HCT116 (cell line): ENCODE measurements around the gene PRDM2. TPM values are rescaled to one million over a fixed set of nuclear protein-coding genes. Genes with fewer than 3 reads are reported as not detected.

Experiments used
- ATAC-seq: fragments of 200-7000 bp; cut with Tn5 transposase; 2 replicates; pipeline ENCODE4 v1.9.1; 2020; ENCODE audit warnings: mild to moderate bottlenecking, moderate library complexity
- BruUV-seq: library from RNA; stranded (reverse); fragments of 400-500 nt; replicated peaks from 2 replicates; lab custom pipeline; 2021; lab: Mats Ljungman, UMichigan
- CTCF ChIA-PET: fragments of 300-600 bp; sonication (Branson Sonifier 250); formaldehyde crosslinking; loops from one replicate; lab custom pipeline; 2021; ENCODE audit warnings: antibody characterized with exemption; lab: Charles Lee
- POLR2A ChIA-PET: fragments of 300-600, 350-600 bp; sonication (Branson Sonifier 250); formaldehyde crosslinking; loops from one replicate; lab custom pipeline; 2021; ENCODE audit warnings: antibody characterized with exemption; lab: Charles Lee
- RAD21 ChIA-PET, 2 experiments: fragments of 300-600 bp; sonication (Branson Sonifier 250); formaldehyde crosslinking; loops; one replicate each; lab custom pipeline; 2023; ENCODE audit warnings: low total read pairs in 2 of 2; ENCODE audit not compliant: uncharacterized antibody in 2 of 2, unreplicated experiment in 2 of 2, low non-redundant PET in 1 of 2; lab: Charles Lee
- DNase-seq: peaks from one replicate; pipeline ENCODE4 v3.0.0-alpha.2; 2010; ENCODE audit warnings: low read depth, low spot score
- H2AFZ ChIP-seq: fragments of 200-600 bp; shearing (Covaris generic), sonication (generic); 2 replicates; pipeline ENCODE4 v1.6.1; 2017; ENCODE audit warnings: low read depth, mixed run types, mixed read lengths, antibody characterized with exemption, low read length; ENCODE audit not compliant: poor library complexity, severe bottlenecking
- H3K27ac ChIP-seq: 2 replicates; pipeline ENCODE4 v1.5.1; 2012; ENCODE audit warnings: low read depth, low read length
- H3K27me3 ChIP-seq: fragments of 200-600 bp; sonication (generic); 2 replicates; pipeline ENCODE4 v1.6.1; 2016; ENCODE audit warnings: mixed run types, low read length, mixed read lengths; ENCODE audit not compliant: insufficient read depth
- H3K36me3 ChIP-seq, 2 experiments: fragments of 200-500 bp in 1 of 2; fragments of 200-600 bp in 1 of 2; sonication (Bioruptor generic) in 1 of 2; sonication (generic) in 1 of 2; 2 replicates each; pipeline versions ENCODE4 v1.5.1 to v1.6.1; 2014 to 2016; ENCODE audit warnings: low read length in 2 of 2, inconsistent platforms in 1 of 2, mixed read lengths in 1 of 2, mixed run types in 1 of 2; ENCODE audit not compliant: insufficient read depth in 2 of 2, control insufficient read depth in 1 of 2
- H3K4me1 ChIP-seq, 2 experiments: fragments of 200-600 bp in 1 of 2; sonication (generic) in 1 of 2; 2 replicates each; pipeline versions ENCODE4 v1.5.1 to v1.6.1; 2012 to 2017; ENCODE audit warnings: low read length in 2 of 2, inconsistent platforms in 1 of 2, mild to moderate bottlenecking in 1 of 2, mixed read lengths in 1 of 2, mixed run types in 1 of 2, moderate library complexity in 1 of 2; ENCODE audit not compliant: insufficient read depth in 2 of 2, control insufficient read depth in 1 of 2
- H3K4me2 ChIP-seq: fragments of 200-600 bp; sonication (generic); 2 replicates; pipeline ENCODE4 v1.6.1; 2017; ENCODE audit warnings: mixed run types, low read length, mixed read lengths
- H3K4me3 ChIP-seq, 2 experiments: fragments of 200-600 bp in 1 of 2; sonication (generic) in 1 of 2; replicated peaks in 1 of 2; 2 replicates each; pipeline ENCODE4 v1.5.1; 2011 to 2016; ENCODE audit warnings: low read length in 2 of 2, control low read depth in 1 of 2, low read depth in 1 of 2, mild to moderate bottlenecking in 1 of 2, mixed read lengths in 1 of 2, mixed run types in 1 of 2
- H3K79me2 ChIP-seq: fragments of 200-600 bp; sonication (generic); 2 replicates; pipeline ENCODE4 v1.6.1; 2017; ENCODE audit warnings: mild to moderate bottlenecking, mixed run types, low read length, moderate library complexity, mixed read lengths; ENCODE audit not compliant: insufficient read depth
- H3K9ac ChIP-seq: fragments of 200-600 bp; sonication (generic); 2 replicates; pipeline ENCODE4 v1.6.1; 2016; ENCODE audit warnings: low read length, mixed read lengths
- H3K9me2 ChIP-seq: fragments of 200-600 bp; sonication (generic), shearing (Covaris generic); 2 replicates; pipeline ENCODE4 v1.6.1; 2017; ENCODE audit warnings: mixed run types, mild to moderate bottlenecking, moderate library complexity; ENCODE audit not compliant: insufficient read depth
- H3K9me3 ChIP-seq, 2 experiments: fragments of 200-500 bp in 1 of 2; fragments of 200-600 bp in 1 of 2; sonication (Bioruptor generic) in 1 of 2; sonication (generic) in 1 of 2; 2 replicates each; pipeline ENCODE4 v1.6.1; 2014 to 2017; ENCODE audit warnings: low read length in 2 of 2, mixed read lengths in 2 of 2, inconsistent platforms in 1 of 2, low read depth in 1 of 2, mild to moderate bottlenecking in 1 of 2, mixed run types in 1 of 2, moderate library complexity in 1 of 2; ENCODE audit not compliant: control insufficient read depth in 1 of 2, insufficient read depth in 1 of 2
- H4K20me1 ChIP-seq: fragments of 200-600 bp; sonication (generic), shearing (Covaris generic); 2 replicates; pipeline ENCODE4 v1.6.1; 2017; ENCODE audit warnings: mixed run types, mild to moderate bottlenecking, moderate library complexity; ENCODE audit not compliant: insufficient read depth
- ATF3 ChIP-seq: IDR thresholded peaks from 2 replicates; pipeline ENCODE4 v1.6.1; 2012
- CBX3 ChIP-seq: IDR thresholded peaks from 2 replicates; pipeline ENCODE4 v1.6.1; 2012; ENCODE audit warnings: low read depth
- CEBPB ChIP-seq: IDR thresholded peaks from 2 replicates; pipeline ENCODE4 v1.6.1; 2012; ENCODE audit warnings: low read depth
- CTCF ChIP-seq, 3 experiments: fragments of 200-600 bp in 1 of 3; sonication (generic) in 1 of 3; IDR thresholded peaks in 2 of 3; conservative IDR thresholded peaks in 1 of 3; 2 replicates each; pipeline ENCODE4 v1.5.1; 2012 to 2017; ENCODE audit warnings: low read depth in 2 of 3, low read length in 2 of 3, antibody characterized with exemption in 1 of 3, borderline replicate concordance in 1 of 3, control low read depth in 1 of 3, mild to moderate bottlenecking in 1 of 3, mixed read lengths in 1 of 3, mixed run types in 1 of 3, moderate library complexity in 1 of 3; ENCODE audit not compliant: insufficient read depth in 1 of 3
- EGR1 ChIP-seq: IDR thresholded peaks from 2 replicates; pipeline ENCODE4 v1.6.1; 2012; ENCODE audit warnings: low read depth
- ELF1 ChIP-seq: IDR thresholded peaks from 2 replicates; pipeline ENCODE4 v1.6.1; 2012; ENCODE audit warnings: low read depth, borderline replicate concordance
- EZH2phosphoT487 ChIP-seq: fragments of 200-600 bp; IDR thresholded peaks from 2 replicates; pipeline ENCODE4 v1.6.1; 2018; ENCODE audit warnings: antibody characterized with exemption, borderline replicate concordance
- POLR2A ChIP-seq: IDR thresholded peaks from 2 replicates; pipeline ENCODE4 v1.7.0; 2011; ENCODE audit warnings: borderline replicate concordance; ENCODE audit not compliant: insufficient read depth, insufficient read length; ENCODE audit errors: extremely low read depth
- POLR2AphosphoS5 ChIP-seq: IDR thresholded peaks from 2 replicates; pipeline ENCODE4 v1.6.1; 2011; ENCODE audit warnings: mild to moderate bottlenecking, low read depth, low read length, moderate library complexity
- SIN3A ChIP-seq: IDR thresholded peaks from 2 replicates; pipeline ENCODE4 v1.6.1; 2012; ENCODE audit warnings: low read depth
- SP1 ChIP-seq: IDR thresholded peaks from 2 replicates; pipeline ENCODE4 v1.6.1; 2012; ENCODE audit warnings: low read depth
- SRF ChIP-seq: IDR thresholded peaks from 2 replicates; pipeline ENCODE4 v1.6.1; 2012; ENCODE audit warnings: low read depth
- TCF7L2 ChIP-seq: IDR thresholded peaks from 2 replicates; pipeline ENCODE4 v1.7.0; 2011; ENCODE audit warnings: borderline replicate concordance, inconsistent platforms; ENCODE audit not compliant: insufficient read depth, insufficient read length; ENCODE audit errors: extremely low read depth
- ZFX ChIP-seq: fragments of 450-650 bp; IDR thresholded peaks from 2 replicates; pipeline ENCODE4 v1.6.1; 2017
- ZNF274 ChIP-seq: fragments of 200-500 bp; sonication (Bioruptor generic); IDR thresholded peaks from 2 replicates; pipeline ENCODE4 v1.6.1; 2014; ENCODE audit warnings: mild to moderate bottlenecking, low read depth, low read length, inconsistent platforms
- intact Hi-C: fragments of 100-400 bp; cut with micrococcal nuclease; formaldehyde crosslinking; loops from 2 replicates; pipeline ENCODE4 v1.10.0; 2022
- total RNA-seq: library from RNA; stranded (reverse); gene quantifications from one replicate; pipeline ENCODE4 v1.2.1, GENCODE V29; 2021; ENCODE audit not compliant: unreplicated experiment
- TF ChIP-seq, protein P1 (sequence below): IDR thresholded peaks from 2 replicates; pipeline ENCODE4 v1.6.1; 2012; ENCODE audit warnings: low read depth
- TF ChIP-seq, protein P2 (sequence below): IDR thresholded peaks from 2 replicates; pipeline ENCODE4 v1.6.1; 2012

Gene PRDM2
- total RNA-seq, 1 experiment from 2014 or later: 17.3 TPM

DNA sequence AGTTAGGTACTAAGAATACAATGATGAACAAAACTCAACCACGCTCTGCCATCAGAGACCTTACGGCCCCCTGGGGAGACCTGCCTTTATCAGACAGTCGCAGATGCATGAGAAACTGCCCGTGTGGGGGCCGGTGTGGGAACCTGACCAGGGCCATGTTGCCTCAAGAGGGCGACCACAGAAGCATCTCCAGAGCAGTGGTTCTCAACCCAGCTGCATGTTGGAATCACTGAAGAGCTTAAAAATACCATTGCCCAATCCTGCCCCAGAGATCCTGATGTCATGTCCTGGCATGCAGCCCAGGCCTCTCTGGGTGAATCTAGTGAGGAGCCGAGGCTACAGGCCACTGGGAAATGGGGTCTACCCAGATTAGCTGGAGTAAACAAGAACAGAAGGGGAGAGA, 108.7 kb downstream of the PRDM2 start:
- Histone ChIP-seq H3K4me1 (peaks cover 3 to 16% of the 10 kb centered on the region in 2 experiments; a peak in 2 of 4 replicates), H3K9me2 (no peaks in the 10 kb centered on the region), H3K27ac (no peak overlapping the region), H2AFZ (no peak overlapping the region), H3K9me3 (no peaks in the 10 kb centered on the region), H3K79me2 (no peaks in the 10 kb centered on the region), H3K27me3 (no peaks in the 10 kb centered on the region), H3K4me3 (no peak overlapping the region), H3K4me2 (no peak overlapping the region)
- RAD21 ChIA-PET: no interaction called here
- DNase-seq (no peak), ATAC-seq (no peak)
- intact Hi-C loops: no loop called here
- BruUV-seq: no TSS peak
- CTCF ChIA-PET: no interaction called here
- TF ChIP-seq POLR2AphosphoS5: no peak
- no peak for TF ChIP-seq CBX3
- no peak for TF ChIP-seq ATF3
- no peak for TF ChIP-seq SRF
- TF ChIP-seq ELF1: no peak
- no peak for TF ChIP-seq SP1
- TF ChIP-seq CEBPB: no peak
- no peak for TF ChIP-seq ZFX
- TF ChIP-seq CTCF (IDR thresholded peaks at IDR 0.05 in 2 of 3, conservative IDR thresholded peaks at IDR 0.05 in 1 of 3; ENCODE audit: borderline replicate concordance in 1 of 3, insufficient read depth in 1 of 3, low read depth in 2 of 3, low read length in 2 of 3): no peak
- TF ChIP-seq EGR1: no peak
- no peak for TF ChIP-seq POLR2A
- no peak for TF ChIP-seq ZNF274
- TF ChIP-seq, protein P1, sequence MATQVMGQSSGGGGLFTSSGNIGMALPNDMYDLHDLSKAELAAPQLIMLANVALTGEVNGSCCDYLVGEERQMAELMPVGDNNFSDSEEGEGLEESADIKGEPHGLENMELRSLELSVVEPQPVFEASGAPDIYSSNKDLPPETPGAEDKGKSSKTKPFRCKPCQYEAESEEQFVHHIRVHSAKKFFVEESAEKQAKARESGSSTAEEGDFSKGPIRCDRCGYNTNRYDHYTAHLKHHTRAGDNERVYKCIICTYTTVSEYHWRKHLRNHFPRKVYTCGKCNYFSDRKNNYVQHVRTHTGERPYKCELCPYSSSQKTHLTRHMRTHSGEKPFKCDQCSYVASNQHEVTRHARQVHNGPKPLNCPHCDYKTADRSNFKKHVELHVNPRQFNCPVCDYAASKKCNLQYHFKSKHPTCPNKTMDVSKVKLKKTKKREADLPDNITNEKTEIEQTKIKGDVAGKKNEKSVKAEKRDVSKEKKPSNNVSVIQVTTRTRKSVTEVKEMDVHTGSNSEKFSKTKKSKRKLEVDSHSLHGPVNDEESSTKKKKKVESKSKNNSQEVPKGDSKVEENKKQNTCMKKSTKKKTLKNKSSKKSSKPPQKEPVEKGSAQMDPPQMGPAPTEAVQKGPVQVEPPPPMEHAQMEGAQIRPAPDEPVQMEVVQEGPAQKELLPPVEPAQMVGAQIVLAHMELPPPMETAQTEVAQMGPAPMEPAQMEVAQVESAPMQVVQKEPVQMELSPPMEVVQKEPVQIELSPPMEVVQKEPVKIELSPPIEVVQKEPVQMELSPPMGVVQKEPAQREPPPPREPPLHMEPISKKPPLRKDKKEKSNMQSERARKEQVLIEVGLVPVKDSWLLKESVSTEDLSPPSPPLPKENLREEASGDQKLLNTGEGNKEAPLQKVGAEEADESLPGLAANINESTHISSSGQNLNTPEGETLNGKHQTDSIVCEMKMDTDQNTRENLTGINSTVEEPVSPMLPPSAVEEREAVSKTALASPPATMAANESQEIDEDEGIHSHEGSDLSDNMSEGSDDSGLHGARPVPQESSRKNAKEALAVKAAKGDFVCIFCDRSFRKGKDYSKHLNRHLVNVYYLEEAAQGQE: no peak
- TF ChIP-seq, protein P2, sequence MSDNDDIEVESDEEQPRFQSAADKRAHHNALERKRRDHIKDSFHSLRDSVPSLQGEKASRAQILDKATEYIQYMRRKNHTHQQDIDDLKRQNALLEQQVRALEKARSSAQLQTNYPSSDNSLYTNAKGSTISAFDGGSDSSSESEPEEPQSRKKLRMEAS: no peak
- no peak for TF ChIP-seq EZH2phosphoT487
- TF ChIP-seq SIN3A: no peak
- TF ChIP-seq TCF7L2: no peak
- TF ChIP-seq, all 23 proteins: peak for 0
- no peaks in the 10 kb centered on the region for H4K20me1 ChIP-seq
- H3K9ac ChIP-seq: no peak overlapping the region
- no peaks in the 10 kb centered on the region for H3K36me3 ChIP-seq
- POLR2A ChIA-PET: no interaction called here
